Measurements from ENCODE around the gene SMYD4. TPM values are rescaled to one million over a fixed set of nuclear protein-coding genes. Genes with fewer than 3 reads are reported as not detected.

The SMYD4 gene
- total and polyA plus RNA-seq, 2 donors (not counting 1 experiment from before 2014, with no cell fraction given): 11.9 to 37.5 TPM

DNA sequence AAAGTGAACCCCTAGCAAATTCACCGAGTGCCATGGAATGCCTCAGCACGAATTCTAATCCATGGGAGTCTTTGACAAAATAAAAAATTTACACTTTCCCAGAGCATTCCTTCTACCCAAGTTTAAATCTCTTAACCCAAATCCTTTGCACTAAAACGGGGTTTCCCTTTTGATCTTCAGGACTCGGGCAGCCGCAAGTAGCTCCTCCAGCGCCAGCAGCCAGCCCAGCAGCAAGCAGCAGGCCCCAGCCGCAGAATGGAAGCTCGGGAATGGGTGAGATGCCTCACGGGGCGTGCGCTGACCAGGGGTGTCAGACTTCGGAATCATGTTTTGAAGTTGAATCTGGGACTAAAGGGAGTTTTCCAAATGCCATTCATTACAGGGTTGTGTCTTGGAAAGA is 42.6 kb upstream of the SMYD4 start:
- Mint-ChIP-seq H3K9me3 (ENCODE audit: insufficient read depth) (no peaks in the 10 kb centered on the region), H3K27me3 (no peaks in the 10 kb centered on the region), H3K4me3 (no peak overlapping the region), H3K4me1 (no peaks in the 10 kb centered on the region), H3K27ac (no peak overlapping the region)
- no peak overlapping the region for H3K27ac ChIP-seq (ENCODE audit: low read length in 2 of 2)
- H3K9ac ChIP-seq (ENCODE audit: low read length): no peak overlapping the region
- no peak overlapping the region for H2AFZ ChIP-seq (ENCODE audit: insufficient read depth, low read depth, low read length, poor library complexity, severe bottlenecking)
- POLR2A ChIA-PET: no interaction called here
- no peak for DNase-seq
- ATAC-seq (ENCODE audit: low read depth): no peak
- no peaks in the 10 kb centered on the region for H4K20me1 ChIP-seq (ENCODE audit: control insufficient read depth, insufficient read depth, low read length, poor library complexity, severe bottlenecking)
- CTCF ChIA-PET: no interaction called here
- TF ChIP-seq, protein P1, sequence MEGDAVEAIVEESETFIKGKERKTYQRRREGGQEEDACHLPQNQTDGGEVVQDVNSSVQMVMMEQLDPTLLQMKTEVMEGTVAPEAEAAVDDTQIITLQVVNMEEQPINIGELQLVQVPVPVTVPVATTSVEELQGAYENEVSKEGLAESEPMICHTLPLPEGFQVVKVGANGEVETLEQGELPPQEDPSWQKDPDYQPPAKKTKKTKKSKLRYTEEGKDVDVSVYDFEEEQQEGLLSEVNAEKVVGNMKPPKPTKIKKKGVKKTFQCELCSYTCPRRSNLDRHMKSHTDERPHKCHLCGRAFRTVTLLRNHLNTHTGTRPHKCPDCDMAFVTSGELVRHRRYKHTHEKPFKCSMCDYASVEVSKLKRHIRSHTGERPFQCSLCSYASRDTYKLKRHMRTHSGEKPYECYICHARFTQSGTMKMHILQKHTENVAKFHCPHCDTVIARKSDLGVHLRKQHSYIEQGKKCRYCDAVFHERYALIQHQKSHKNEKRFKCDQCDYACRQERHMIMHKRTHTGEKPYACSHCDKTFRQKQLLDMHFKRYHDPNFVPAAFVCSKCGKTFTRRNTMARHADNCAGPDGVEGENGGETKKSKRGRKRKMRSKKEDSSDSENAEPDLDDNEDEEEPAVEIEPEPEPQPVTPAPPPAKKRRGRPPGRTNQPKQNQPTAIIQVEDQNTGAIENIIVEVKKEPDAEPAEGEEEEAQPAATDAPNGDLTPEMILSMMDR (IDR thresholded peaks at IDR 0.05): no peak
- TF ChIP-seq EZH2 (IDR thresholded peaks at IDR 0.05; ENCODE audit: borderline replicate concordance, insufficient read depth, low read depth, low read length, poor library complexity, severe bottlenecking): no peak
- no peak overlapping the region for H3K4me2 ChIP-seq (replicated peaks; ENCODE audit: low read depth, low read length, poor library complexity, severe bottlenecking)
- 97% methylated on average over 7 of the region's 12 CpGs for WGBS (ENCODE audit: insufficient coverage)
- intact Hi-C loops (cut with micrococcal nuclease): no loop called here
- no peaks in the 10 kb centered on the region for H3K4me1 ChIP-seq (ENCODE audit: control insufficient read depth in 2 of 2, insufficient read depth in 2 of 2, low read length in 2 of 2)
- H3K36me3 ChIP-seq (replicated peaks in 1 of 2; ENCODE audit: control extremely low read depth in 1 of 2, control insufficient read depth in 1 of 2, extremely low read depth in 1 of 2, insufficient read depth in 2 of 2, low read length in 1 of 2): peaks cover 1 to 35% of the 10 kb centered on the region in 2 experiments
- no peak overlapping the region for H3K4me3 ChIP-seq (ENCODE audit: control extremely low read depth in 1 of 5, extremely low read depth in 1 of 5, insufficient read depth in 1 of 5, low read depth in 2 of 5, low read length in 4 of 5)
- peaks cover 10% of the 10 kb centered on the region for H3K79me2 ChIP-seq (ENCODE audit: control insufficient read depth, insufficient read depth, low read length)
- no peaks in the 10 kb centered on the region for H3K27me3 ChIP-seq (replicated peaks in 1 of 4; ENCODE audit: control extremely low read depth in 1 of 4, control insufficient read depth in 3 of 4, insufficient read depth in 4 of 4, low read length in 3 of 4)
- no peaks in the 10 kb centered on the region for H3K9me3 ChIP-seq (ENCODE audit: control extremely low read depth in 1 of 3, control insufficient read depth in 2 of 3, insufficient read depth in 1 of 3, low read length in 2 of 3)

DNA sequence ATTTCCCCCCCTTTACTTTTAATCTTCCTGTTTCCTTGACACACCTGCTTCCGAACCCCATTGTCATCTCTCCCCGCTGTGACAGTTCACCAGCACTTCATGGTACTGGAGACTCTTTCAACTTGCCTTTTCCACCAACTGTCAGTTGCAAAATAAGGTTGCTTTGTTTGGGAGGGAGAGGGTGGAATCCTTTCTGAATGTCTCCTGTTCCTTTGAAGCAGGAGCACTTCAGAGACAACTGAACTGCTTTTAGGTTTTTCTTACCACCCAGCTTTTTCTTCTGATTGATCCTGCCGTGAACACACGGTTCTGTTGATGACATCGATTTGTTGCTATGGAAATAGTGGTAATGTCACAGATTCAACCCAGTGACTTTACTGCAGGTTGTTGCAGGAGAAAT is 42.1 kb upstream of the SMYD4 start:
- Histone ChIP-seq H2AFZ (ENCODE audit: insufficient read depth, low read depth, low read length, poor library complexity, severe bottlenecking) (no peak overlapping the region), H4K20me1 (ENCODE audit: control insufficient read depth, insufficient read depth, low read length, poor library complexity, severe bottlenecking) (no peaks in the 10 kb centered on the region), H3K27me3 (replicated peaks in 1 of 4; ENCODE audit: control extremely low read depth in 1 of 4, control insufficient read depth in 3 of 4, insufficient read depth in 4 of 4, low read length in 3 of 4) (no peaks in the 10 kb centered on the region), H3K4me2 (replicated peaks; ENCODE audit: low read depth, low read length, poor library complexity, severe bottlenecking) (no peak overlapping the region), H3K4me3 (ENCODE audit: control extremely low read depth in 1 of 5, extremely low read depth in 1 of 5, insufficient read depth in 1 of 5, low read depth in 2 of 5, low read length in 4 of 5) (no peak overlapping the region), H3K27ac (ENCODE audit: low read length in 2 of 2) (no peak overlapping the region), H3K36me3 (replicated peaks in 1 of 2; ENCODE audit: control extremely low read depth in 1 of 2, control insufficient read depth in 1 of 2, extremely low read depth in 1 of 2, insufficient read depth in 2 of 2, low read length in 1 of 2) (peaks cover 1 to 31% of the 10 kb centered on the region in 2 experiments), H3K9me3 (ENCODE audit: control extremely low read depth in 1 of 3, control insufficient read depth in 2 of 3, insufficient read depth in 1 of 3, low read length in 2 of 3) (no peaks in the 10 kb centered on the region), H3K4me1 (ENCODE audit: control insufficient read depth in 2 of 2, insufficient read depth in 2 of 2, low read length in 2 of 2) (no peaks in the 10 kb centered on the region), H3K79me2 (ENCODE audit: control insufficient read depth, insufficient read depth, low read length) (peaks cover 11% of the 10 kb centered on the region), H3K9ac (ENCODE audit: low read length) (no peak overlapping the region)
- intact Hi-C loops (cut with micrococcal nuclease): no loop called here
- Mint-ChIP-seq H3K27me3 (no peaks in the 10 kb centered on the region), H3K27ac (no peak overlapping the region), H3K9me3 (ENCODE audit: insufficient read depth) (no peaks in the 10 kb centered on the region), H3K4me3 (no peak overlapping the region), H3K4me1 (no peaks in the 10 kb centered on the region)
- ChIA-PET POLR2A (no interaction called here), CTCF (no interaction called here)
- DNase-seq: no peak
- WGBS (ENCODE audit: insufficient coverage): no CpG with 5 or more reads among the region's 5 CpGs
- TF ChIP-seq EZH2 (IDR thresholded peaks at IDR 0.05; ENCODE audit: borderline replicate concordance, insufficient read depth, low read depth, low read length, poor library complexity, severe bottlenecking): no peak
- TF ChIP-seq, protein P1 (IDR thresholded peaks at IDR 0.05): no peak
- ATAC-seq (ENCODE audit: low read depth): no peak

Data from B cell (primary cell).